GM19025 (cell line): ENCODE results near the gene RBP3.

Source experiments
- ATAC-seq: cut with Tn5 transposase; IDR thresholded peaks from one replicate; pipeline ENCODE4 v1.9.1; 2021; ENCODE audit warnings: mild to moderate bottlenecking, low read depth, moderate library complexity; ENCODE audit not compliant: unreplicated experiment

The RBP3 gene

DNA sequence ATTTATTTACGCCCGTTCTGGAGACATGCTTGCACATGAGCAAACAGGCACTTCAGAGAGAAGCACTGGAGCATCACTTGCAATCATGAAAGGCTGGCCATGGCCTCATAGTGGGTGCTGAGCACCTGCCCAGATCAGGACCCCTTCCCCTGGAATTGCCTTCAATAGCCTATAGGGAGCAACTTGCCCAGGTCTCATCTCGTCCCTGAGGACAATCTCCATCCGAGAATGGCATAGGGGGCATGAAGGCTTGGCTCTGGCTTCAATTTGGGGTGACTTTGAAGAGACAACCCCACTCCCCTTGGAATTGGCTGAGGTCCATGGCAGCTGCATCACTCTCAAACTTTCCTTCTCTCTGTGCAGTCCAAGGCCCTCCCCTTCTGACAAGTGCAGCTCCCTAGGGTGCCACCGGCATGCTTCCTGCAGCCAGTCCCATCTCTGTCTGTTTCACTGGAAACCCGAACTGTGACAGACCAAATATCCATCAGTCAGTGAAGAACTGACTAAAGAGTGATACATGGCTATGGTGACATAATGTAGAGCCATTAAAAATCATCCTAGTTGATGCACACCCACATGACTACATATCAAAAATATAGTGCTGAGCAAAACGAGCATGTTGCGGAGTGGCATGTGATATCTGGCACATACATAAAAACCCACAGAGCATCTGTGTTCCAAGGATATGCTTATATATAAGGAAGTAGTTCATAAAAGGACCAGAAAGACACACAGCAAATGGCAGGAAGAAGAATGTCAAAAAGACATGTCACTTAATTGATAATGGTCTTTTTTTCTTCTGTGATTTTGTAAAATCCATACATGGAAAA is 13.5 kb upstream of the RBP3 start:
- no peak for ATAC-seq

DNA sequence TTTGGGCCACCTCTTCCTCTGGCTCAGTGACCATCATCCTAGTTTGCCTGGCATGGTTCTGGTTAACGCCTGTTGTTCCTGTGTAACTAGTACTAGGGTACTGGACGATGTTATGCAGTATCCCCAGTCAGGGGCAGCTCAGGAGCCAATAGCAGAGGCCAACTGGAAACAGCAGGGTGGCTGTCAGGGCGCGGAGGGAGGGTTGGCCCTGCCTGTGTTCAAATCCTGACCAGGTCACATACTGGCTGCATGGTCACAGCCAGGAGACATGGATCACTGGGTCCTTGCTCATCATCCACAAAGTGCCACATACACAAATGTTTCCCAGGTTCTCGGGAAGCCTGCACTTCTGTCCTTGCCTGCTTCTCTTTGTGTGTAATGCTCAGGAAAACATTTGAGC is 12.3 kb upstream of the RBP3 start:
- ATAC-seq: no peak

DNA sequence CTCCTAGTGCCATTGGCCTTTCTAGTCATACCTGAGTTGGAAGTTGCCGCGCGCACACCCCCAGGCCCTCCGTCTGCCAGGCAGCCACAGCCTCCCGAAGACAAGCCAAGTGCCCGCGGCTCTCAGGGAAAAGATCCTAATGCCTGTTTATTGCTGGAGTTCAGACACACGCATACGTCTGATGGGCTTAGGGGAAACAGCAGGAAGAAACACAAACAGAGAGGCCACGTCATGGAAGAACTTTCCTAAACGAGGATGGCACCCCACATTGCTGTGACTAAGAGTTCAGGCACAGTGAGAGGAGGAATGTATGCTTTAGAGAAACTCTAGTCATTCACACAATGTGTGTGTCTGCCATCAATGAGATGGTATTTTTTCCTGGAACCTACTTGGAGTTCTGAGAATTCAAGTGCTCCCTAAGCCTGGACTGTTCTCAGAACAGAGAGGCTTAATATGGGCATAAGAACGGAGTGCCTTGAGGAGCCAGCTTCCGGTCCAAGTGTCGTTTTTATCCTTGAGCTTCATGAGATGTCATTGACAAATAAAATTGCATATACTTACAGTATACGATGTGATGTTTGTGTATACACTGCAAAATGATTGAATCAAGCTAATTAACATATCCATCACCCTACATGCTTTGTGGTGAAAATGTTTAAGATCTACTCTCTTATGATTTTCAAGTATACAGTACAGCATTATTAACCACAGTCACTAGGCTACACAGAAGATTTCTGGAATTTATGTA is 11.6 kb upstream of the RBP3 start:
- no peak for ATAC-seq

DNA sequence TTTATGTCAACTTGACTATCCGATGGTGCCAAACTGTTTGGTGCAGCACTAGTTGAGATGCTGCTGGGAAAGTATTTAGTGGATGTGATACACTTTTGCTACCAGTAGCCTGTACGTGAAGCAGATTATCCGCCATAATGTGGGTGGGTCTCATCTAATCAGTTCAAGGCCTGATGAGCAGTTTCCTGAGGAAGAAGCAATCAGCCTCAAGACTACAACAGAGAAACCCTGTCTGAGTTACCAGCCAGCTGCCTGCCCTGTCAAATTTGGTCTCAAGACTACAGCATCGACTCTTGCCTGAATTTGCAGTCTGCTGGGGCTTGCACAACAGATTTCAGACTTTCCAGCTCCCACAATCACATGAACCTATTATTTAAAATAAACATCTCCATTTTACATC is 10.9 kb upstream of the RBP3 start:
- ATAC-seq: no peak

DNA sequence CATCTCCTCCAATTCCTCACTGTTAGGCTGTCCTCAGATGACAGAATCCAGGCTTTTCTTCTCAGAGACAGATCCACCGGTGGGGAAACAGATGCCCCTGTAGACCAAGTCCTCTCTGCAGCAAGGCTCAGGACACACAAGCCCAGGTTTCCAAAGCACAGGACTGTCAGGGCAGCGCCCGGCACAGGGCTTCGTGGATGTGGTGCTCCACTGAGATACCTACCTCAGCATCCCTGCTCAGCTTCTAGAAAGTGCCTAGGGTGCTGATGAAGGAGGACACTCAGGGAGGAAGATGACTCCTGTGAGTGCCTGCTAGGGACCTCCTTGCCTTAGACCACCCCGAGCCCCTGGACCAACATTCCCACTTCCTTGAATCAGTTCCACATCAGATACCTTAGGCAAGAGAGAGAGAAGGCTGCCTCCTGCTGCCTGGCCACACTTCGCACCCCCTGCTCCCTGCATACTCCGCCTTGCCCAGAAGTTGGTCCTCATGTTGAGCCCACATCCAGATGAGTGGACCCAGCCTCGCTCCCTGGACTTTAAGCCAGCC is 8.9 kb upstream of the RBP3 start:
- no peak for ATAC-seq

DNA sequence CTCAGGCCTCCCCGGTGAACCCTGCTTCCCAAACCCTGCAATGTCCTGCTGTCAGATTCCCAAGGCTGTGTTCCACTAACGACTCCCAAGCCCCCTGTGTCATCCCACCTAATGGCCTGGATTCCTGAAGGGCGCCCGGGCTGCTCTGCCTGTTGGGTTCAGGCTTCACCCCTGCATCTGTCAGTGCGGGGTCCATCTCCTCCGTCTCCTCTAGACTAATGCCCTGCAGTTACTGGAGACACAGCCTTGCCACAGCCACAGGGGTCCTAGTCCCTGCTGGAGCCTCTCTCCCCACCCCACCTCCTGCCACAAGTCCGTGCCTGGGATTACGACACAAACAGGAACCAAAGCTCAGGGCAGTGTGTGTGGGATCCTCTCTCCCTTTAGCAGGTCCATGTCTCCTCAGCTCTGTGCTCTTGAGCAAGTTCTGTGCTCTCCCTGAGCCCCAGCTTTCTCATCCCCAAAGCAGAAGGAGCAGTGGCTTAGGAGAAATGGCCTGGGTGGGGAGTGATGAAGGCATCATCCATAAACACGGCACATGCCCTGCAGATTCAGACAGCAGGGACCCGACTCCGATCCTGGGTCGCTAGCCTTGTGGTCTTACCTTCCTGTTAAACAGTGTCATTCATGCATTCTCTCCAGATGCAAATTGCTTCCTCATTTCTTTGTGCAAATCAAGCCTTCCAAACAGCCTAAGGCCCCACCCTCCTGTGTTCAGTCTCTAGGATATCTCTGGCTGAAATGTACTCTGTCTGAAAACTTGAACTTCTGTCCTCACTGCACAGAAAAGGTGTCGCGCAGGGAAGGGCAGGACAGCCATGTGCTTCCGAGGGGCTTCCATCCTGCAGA is 8.2 kb upstream of the RBP3 start:
- no peak for ATAC-seq

DNA sequence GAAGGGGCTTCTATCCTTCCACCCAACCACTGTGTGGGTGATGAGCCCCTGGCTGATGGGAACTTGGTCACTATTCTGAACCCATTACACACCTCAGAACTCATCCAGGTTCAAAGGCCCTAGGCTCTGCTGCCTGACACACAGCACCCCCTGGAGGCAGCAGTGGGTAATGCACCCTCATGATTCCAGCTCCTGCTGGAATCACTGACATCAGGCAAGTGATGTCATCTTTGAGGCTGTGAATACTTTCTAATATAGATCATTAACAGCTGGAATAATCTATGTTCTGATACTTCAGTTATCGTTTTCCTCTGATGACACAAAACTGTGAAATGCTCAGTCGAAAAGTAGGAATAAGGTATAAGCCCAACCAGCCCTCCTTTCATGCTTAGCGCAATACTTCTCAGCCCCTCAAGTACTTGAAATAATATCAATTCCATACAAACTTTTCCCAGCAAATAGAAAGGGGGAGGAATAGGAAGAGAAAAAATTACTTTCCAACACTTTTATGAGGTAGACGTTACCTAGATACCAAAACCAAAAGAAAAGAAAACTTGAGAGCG is 7.5 kb upstream of the RBP3 start:
- ATAC-seq: no peak

DNA sequence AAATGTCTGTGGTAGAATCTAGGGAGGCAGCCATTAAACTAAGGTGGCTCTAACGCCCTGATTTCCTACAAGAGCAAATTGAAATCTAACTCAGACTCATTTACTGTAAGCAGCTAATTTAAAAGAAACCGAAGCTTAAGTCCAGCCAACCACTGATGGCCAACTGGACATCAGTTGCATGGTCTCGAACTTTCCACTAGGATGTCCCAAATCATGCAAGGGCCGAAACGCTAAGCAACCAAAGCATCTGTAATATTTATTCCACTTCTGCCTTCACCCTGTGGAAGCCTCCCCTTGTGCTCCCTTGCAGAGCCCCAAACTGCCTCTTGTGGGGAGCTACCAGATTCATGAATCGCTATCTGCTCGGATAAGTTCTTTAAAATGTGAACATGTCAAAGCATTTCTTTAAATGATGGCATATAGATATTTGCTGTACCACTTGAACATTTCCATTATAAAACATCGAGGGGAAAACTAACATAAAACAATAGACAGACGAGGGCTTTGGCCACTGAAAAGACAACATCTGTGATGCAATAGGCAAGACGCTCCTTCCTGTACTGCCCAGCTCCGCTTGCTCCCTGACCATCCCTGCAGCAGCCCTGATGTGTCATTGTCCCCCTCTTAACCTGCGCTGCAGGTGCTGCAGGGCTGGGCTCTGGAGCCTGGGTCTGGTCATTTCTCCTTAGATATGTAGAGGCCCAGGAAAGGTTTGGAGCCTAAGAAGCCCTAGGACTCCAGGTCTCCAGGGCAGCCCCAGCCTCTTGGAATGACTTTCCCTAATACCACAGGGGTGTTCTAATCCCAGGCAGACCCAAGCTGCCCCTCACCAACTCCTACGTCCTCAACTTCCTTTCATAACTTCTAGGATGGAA is 2.9 kb upstream of the RBP3 start:
- ATAC-seq: no peak

DNA sequence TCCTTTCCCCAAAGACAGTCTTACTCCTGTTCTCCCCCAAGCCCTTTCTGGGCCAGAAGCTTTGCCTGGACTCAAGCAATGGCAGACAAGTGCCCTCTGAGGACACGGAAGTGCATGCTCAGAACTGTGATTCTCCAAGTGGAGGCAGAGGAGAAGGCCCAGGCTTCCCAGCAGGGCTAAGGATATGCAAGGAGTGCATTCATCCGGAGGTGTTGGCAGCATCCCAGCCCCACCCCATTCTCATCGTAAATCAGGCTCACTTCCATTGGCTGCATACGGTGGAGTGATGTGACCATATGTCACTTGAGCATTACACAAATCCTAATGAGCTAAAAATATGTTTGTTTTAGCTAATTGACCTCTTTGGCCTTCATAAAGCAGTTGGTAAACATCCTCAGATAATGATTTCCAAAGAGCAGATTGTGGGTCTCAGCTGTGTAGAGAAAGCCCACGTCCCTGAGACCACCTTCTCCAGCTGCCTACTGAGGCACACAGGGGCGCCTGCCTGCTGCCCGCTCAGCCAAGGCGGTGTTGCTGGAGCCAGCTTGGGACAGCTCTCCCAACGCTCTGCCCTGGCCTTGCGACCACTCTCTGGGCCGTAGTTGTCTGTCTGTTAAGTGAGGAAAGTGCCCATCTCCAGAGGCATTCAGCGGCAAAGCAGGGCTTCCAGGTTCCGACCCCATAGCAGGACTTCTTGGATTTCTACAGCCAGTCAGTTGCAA is 1.4 kb upstream of the RBP3 start:
- no peak for ATAC-seq

DNA sequence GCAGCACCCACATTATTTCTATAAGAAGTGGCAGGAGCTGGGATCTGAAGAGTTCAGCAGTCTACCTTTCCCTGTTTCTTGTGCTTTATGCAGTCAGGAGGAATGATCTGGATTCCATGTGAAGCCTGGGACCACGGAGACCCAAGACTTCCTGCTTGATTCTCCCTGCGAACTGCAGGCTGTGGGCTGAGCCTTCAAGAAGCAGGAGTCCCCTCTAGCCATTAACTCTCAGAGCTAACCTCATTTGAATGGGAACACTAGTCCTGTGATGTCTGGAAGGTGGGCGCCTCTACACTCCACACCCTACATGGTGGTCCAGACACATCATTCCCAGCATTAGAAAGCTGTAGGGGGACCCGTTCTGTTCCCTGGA is 874 bp upstream of the RBP3 start:
- ATAC-seq: no peak

DNA sequence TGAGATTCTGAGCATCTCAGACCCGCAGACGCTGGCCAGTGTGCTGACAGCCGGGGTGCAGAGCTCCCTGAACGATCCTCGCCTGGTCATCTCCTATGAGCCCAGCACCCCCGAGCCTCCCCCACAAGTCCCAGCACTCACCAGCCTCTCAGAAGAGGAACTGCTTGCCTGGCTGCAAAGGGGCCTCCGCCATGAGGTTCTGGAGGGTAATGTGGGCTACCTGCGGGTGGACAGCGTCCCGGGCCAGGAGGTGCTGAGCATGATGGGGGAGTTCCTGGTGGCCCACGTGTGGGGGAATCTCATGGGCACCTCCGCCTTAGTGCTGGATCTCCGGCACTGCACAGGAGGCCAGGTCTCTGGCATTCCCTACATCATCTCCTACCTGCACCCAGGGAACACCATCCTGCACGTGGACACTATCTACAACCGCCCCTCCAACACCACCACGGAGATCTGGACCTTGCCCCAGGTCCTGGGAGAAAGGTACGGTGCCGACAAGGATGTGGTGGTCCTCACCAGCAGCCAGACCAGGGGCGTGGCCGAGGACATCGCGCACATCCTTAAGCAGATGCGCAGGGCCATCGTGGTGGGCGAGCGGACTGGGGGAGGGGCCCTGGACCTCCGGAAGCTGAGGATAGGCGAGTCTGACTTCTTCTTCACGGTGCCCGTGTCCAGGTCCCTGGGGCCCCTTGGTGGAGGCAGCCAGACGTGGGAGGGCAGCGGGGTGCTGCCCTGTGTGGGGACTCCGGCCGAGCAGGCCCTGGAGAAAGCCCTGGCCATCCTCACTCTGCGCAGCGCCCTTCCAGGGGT is 703 bp downstream of the RBP3 start:
- ATAC-seq: no peak

DNA sequence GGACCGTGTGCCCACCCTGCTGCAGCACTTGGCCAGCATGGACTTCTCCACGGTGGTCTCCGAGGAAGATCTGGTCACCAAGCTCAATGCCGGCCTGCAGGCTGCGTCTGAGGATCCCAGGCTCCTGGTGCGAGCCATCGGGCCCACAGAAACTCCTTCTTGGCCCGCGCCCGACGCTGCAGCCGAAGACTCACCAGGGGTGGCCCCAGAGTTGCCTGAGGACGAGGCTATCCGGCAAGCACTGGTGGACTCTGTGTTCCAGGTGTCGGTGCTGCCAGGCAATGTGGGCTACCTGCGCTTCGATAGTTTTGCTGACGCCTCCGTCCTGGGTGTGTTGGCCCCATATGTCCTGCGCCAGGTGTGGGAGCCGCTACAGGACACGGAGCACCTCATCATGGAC is 1.4 kb downstream of the RBP3 start:
- no peak for ATAC-seq

DNA sequence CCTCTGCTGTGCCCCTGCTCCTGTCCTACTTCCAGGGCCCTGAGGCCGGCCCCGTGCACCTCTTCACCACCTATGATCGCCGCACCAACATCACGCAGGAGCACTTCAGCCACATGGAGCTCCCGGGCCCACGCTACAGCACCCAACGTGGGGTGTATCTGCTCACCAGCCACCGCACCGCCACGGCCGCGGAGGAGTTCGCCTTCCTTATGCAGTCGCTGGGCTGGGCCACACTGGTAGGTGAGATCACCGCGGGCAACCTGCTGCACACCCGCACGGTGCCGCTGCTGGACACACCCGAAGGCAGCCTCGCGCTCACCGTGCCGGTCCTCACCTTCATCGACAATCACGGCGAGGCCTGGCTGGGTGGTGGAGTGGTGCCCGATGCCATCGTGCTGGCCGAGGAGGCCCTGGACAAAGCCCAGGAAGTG is 1.8 kb downstream of the RBP3 start:
- no peak for ATAC-seq

DNA sequence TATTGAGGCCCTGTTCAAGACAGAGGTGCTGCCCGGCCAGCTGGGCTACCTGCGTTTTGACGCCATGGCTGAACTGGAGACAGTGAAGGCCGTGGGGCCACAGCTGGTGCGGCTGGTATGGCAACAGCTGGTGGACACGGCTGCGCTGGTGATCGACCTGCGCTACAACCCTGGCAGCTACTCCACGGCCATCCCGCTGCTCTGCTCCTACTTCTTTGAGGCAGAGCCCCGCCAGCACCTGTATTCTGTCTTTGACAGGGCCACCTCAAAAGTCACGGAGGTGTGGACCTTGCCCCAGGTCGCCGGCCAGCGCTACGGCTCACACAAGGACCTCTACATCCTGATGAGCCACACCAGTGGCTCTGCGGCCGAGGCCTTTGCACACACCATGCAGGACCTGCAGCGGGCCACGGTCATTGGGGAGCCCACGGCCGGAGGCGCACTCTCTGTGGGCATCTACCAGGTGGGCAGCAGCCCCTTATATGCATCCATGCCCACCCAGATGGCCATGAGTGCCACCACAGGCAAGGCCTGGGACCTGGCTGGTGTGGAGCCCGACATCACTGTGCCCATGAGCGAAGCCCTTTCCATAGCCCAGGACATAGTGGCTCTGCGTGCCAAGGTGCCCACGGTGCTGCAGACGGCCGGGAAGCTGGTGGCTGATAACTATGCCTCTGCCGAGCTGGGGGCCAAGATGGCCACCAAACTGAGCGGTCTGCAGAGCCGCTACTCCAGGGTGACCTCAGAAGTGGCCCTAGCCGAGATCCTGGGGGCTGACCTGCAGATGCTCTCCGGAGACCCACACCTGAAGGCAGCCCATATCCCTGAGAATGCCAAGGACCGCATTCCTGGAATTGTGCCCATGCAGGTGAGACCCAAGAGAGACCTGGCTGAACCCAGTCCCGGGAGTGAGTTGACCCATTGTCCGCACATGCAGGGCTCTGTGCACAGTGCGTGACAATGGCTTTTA is 2.8 kb downstream of the RBP3 start:
- ATAC-seq: no peak

DNA sequence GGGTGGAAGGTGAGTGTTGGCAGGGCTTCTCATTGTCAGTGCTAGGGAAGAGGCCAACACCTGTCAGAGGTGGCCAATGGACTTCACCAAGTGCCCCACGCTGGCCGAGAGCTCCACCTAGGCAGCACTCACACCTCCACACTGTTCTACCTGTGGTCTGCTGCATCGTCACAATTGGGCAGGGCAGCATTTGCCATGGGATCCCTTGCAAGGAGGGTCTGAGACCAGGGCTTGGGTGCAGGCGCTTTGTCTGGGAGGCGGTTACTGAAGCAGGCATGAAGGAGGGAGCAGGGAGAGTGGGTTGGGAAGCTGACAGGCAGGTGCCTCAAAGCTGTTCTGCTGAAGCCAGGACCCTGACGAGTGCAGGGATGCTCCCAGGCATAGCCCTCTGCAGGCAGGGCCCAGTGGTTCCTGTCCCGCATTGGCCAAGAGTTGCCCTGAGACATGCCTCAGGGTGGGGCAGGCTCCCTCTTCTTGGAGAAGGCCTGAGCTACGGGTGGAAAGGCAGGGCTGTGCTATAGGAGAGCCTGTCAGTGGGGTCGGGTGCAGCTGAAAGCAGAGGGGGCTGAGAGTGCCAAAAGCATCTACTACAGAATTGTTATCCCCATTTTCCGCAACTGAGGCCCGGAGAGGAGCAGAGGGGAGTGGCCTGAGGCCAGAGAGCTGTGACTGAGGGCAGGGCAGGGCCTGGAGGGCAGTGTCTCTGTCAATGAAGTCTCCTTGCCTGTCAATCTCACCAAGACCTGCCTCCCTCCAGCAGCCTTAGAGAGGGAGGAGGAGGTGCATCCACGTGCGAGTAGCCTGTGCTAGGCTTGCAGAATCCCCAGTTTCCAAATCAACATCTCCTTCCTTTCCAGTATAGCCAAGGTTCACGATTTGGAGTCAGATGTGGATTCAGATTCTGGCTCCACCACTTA is 4.0 kb downstream of the RBP3 start:
- ATAC-seq: no peak

DNA sequence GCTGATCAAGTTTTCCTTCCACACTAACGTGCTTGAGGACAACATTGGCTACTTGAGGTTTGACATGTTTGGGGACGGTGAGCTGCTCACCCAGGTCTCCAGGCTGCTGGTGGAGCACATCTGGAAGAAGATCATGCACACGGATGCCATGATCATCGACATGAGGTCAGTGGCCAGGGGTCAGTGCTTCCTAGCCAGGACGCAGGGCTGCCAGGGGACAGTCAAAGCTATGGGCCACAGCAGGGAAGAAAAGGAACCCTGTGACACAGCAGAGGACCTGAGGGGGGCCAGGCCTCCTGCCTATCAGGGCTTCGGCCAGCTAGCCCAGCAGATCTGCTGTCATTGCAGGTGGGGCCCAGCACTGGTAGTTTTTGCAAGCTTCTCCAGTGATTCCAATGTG is 5.2 kb downstream of the RBP3 start:
- no peak for ATAC-seq
